DMS79 (cell line): Measurements from ENCODE around the gene TSPAN9.

ENCODE experiments used
- DNase-seq: peaks from one replicate; lab custom pipeline; 2025; lab: John Stamatoyannopoulos, UW

The TSPAN9 gene

GRCh38 chr12:3078086-3078820 is 1.1 kb downstream of the TSPAN9 start:
- no peak for DNase-seq

GRCh38 chr12:3081091-3081490 is 3.9 kb downstream of the TSPAN9 start:
- DNase-seq: no peak

DNA sequence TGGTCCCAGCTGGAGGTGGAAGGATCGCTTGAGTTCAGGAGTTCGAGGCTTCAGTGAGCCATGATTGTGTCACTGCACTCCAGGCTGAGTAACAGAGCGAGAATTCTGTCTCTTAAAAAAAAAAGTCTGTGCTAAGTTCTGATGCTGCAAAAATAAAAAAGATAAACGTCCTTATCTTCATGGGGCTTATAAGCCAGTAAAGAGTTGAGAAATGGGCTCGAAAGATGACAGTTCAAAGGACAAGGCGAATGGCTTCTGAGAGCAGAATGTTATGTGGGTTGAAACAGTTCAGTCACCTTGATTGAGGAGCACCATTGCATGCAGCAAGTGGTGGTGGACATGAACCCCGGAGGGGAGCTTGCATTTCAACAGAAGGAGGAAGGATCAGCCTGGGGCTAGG is 4.7 kb downstream of the TSPAN9 start:
- no peak for DNase-seq

- DNase-seq: no peak
These were observed 6.2 kb downstream of the TSPAN9 start for GRCh38 chr12:3083241-3083920.

DNA sequence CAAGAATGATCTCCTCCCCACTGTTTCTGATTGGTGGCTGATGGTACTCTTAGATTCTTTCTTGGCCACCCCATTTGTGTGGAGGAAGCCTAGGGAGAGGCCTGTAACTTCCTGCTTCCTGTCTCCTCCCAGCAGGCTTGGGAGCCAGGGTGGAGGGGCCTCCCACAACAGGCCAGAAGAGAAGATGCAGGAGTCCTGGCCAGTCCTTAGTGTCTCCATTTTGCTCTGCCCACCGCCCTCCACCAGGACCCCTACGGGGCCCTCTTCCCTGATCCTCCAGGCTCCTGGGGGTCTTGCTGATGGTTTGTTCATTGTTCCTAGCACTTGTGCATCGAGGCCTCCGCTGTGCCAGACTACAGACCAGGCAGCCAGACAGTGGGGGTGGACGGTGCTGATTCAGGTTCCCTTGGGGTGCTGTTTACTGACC is 6.8 kb downstream of the TSPAN9 start:
- DNase-seq: no peak

DNA sequence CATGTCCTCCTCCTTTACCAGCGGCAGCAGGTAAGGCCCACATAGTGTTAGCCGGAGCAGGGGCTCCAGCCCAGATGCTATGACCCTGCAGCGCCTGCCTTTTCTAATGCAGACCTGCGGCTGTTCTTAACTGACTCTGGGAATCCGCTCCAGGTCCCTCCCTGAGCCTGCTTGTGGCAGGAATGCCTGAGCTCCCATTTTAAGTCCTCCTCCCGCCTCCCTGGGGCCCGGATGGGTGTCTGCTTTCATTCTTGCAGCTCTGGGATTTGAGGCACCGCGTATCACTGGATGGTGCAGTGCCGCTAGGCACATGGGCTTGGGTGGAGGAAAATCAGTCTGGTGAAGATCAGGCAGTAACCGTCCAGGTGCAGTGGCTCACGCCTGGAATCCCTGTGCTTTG is 7.6 kb downstream of the TSPAN9 start:
- no peak for DNase-seq

- no peak for DNase-seq
These were observed 8.4 kb downstream of the TSPAN9 start for GRCh38 chr12:3085341-3086139.

DNA sequence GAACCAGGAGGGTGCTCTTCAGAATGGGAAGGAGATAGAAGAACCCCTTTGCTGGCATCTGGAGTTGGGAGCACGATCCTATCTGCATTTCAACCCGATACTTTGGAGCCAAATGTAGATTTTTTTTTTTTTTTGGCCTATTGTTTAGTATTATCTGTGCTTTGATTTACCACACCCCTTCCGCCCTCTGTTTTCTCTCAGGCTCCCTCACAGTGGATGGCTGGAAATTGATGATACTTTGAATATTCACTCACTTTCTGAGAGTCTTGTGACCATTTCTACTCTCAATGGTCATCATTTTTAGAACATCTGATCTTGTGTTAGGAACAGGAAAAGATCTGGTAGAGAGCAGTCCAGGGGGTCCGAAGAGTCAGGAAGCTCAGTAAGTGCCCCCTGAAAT is 9.0 kb downstream of the TSPAN9 start:
- no peak for DNase-seq

DNA sequence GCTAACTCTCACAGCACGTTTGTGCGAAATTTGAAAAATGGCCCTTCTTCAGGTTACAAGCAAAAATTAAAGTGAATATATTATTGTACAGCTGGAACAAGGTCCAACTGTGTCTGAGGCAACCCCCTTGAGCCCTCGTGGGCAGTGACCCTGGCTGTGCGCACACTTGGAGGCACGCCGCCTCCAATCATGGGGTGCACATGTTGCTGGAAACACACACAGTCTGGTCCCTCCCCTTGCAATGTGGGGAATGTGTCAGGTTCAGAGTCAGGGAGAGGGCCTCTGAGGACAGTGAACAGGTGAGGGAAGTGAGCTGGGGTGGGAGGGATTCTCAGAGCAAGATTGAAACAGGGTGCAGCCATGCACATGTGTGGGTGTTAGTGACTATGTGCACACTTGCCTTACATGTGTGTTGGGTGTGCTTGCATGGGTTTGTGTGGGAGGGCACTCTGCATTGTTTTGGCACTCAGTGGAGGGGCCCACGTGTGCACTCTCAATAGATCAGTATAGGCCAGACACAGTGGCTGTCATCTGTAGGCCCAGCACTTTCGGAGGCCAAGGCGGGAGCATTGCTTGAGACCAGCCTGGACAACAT is 9.6 kb downstream of the TSPAN9 start:
- DNase-seq: no peak

DNA sequence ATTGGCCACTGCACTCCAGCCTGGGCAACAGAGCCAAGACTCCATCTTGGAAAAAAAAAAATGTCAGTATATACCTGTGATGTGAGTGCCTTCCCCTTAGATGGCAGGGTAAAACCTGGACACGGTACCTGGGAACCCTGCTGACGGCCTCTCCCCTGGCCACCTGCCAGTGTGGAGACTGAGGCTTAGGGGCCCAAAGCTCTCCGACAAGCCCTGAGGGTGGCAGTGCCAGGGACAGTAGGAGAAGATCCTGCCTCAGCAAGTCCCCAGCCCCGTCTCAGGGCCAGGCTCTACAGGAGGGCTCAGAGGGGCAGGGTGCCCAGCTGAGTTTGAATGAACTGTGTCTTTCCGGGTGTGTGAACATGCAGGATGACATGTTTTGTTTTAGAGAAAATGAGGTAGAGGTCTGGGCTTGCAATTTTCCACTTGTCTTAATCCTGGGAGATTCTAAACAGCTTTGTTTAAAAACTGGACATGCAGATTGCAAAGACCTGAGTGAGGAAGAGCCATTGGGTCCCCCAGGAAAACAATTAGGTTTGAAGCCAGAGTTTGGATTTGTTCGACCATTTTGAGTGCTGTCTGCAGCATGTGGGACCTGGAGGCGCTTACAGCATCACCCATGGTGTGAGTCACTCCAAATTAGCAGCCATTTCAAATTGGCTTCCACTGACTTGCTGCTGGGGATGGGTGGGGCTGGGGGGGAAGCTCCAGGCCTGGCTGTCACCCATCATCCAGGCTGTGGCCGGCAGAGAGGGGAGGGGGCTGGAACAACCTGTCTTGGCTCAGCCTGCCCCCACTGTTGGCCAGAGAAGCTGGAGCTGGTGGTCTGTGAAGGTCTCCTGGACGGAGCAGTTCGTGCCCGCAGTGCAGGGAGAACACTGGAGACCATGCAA is 10.8 kb downstream of the TSPAN9 start:
- DNase-seq: no peak

DNA sequence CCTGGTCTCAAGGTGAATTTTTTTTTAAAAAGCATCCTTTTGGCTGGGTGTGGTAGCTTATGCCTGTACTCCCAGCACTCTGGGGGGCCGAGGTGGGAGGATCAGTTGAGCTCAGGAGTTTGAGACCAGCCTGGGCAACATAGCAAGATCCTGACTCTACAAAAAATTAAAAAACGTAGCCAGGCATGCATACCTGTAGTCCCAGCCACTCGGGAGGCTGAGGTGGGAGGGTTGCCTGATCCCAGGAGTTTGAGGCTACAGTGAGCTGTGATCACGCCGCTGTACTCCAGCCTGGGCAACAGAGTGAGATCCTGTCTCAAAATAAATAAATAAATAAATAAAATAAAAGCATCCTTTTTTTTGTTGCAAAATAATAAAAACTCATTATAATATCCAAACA is 12.4 kb downstream of the TSPAN9 start:
- no peak for DNase-seq

GRCh38 chr12:3090240-3091037 is 13.3 kb downstream of the TSPAN9 start:
- DNase-seq: no peak

DNA sequence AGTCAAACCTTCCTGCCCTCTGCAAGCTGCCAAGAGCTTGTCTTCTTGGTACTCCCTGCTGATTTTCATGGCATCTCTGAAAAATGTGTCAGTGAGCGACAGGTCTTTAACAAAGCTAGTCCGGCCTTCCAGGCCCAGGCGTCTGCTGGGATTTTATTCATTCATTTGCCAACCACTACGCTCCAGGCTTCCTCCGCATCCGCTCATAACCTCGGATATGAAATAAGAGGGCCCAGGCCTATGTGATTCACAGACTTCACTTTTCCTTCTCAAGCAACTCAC is 13.8 kb downstream of the TSPAN9 start:
- no peak for DNase-seq

- DNase-seq: no peak
These were observed 14.4 kb downstream of the TSPAN9 start for GRCh38 chr12:3091382-3092241.

GRCh38 chr12:3092764-3093163 is 15.6 kb downstream of the TSPAN9 start:
- DNase-seq: no peak

DNA sequence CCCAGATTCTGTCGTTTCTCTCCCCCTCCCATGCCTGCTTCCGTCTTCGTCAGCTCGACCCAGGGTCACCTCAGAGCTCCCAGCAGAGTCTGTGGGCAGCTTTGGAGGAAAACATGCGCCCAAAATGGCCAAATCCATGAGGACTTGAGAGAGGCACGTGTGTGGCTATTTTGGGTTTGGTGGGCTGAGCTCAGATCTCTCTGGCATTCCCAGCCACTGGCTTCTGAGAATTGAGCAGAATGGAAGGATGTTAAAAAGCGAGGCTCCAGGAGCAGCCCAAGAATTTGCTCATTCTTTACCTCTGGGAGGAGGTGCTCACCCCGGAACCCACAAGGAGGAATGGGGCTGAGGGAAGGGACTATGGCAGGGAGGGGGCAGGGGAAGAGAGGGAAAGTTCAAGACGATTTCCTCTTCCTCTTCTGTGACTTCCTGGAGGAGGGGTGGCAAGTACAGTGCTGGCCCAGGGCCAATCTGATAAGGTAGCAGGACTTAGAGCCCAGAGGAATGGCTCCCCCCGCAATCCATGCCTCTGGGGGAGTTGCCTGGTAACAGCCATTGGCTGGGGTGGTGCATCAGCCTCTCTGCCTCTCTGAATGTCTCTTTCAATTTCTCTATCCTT is 20.1 kb downstream of the TSPAN9 start:
- DNase-seq: peak; percentile 77

DNA sequence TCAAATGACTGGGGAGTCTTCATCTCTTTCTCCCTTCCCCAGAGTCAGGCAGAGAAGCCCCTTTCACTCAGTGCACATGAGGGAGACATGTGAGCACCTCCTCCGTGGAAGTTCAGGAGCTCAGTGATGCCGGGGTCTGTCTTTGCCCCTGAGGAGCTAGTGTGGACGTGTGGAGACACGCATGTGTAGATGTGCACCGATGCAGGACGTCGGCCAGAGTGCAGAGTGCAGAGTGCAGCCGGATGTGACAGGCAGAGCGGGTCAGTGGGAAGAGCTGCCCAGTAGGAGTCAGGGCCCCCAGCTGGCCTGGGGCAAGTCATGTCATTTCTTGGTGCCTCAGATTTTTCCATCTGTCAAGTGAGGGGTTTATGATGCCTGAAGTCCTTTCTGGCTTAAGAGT is 20.7 kb downstream of the TSPAN9 start:
- peak; percentile 71 for DNase-seq

GRCh38 chr12:3098436-3098835 is 21.3 kb downstream of the TSPAN9 start:
- DNase-seq: no peak

DNA sequence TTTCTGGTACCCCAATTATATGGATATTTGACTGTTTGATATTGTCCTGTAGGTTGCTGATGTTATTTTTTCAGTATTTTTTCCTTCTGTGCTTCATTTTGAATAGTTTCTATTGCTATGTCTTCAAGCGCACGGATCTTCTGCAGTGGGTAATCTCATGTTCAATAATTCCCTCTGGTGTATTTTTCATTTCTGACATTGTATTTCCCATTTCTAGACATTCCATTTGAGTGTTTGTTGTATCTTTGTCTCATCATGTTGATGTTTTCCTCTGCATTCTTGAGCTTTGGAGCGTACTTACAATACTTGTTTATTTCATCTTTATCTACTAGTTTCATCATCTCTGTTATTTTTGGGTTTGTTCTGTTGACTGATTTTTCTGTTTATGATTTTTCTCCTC is 22.0 kb downstream of the TSPAN9 start:
- DNase-seq: no peak
